Activated CD4-positive, alpha-beta T cell treated with anti-CD3 and anti-CD28 coated beads for 36 hours (primary cell): ENCODE results near the gene ABCF3. TPM values are rescaled to one million over a fixed set of nuclear protein-coding genes. Genes with fewer than 3 reads are reported as not detected.
"Not testable (repeated sequence)": the region's sequence is repeated elsewhere in the genome, so short reads cannot be mapped to it uniquely, and the experiment has no call there.

Experiments
- ATAC-seq: fragments of 200-7000 bp; cut with Tn5 transposase; one replicate; pipeline ENCODE4 v1.10.0; 2021; ENCODE audit warnings: mild to moderate bottlenecking, moderate library complexity
- CTCF ChIA-PET: fragments of 350-600 bp; sonication (Branson Sonifier 250); formaldehyde crosslinking; loops from one replicate; lab custom pipeline; 2021; ENCODE audit warnings: antibody characterized with exemption; lab: Charles Lee
- POLR2A ChIA-PET: fragments of 350-600 bp; sonication (Branson Sonifier 250); formaldehyde crosslinking; loops from one replicate; lab custom pipeline; 2021; ENCODE audit warnings: antibody characterized with exemption, inconsistent platforms; lab: Charles Lee
- DNase-seq: peaks from one replicate; pipeline ENCODE4 v3.0.0-alpha.2; 2020
- H3K27ac Mint-ChIP-seq: one replicate; pipeline ENCODE4 v1.8.0; 2021; ENCODE audit warnings: mixed read lengths
- H3K27me3 Mint-ChIP-seq: one replicate; pipeline ENCODE4 v1.8.0; 2021; ENCODE audit warnings: mixed read lengths
- H3K36me3 Mint-ChIP-seq: one replicate; pipeline ENCODE4 v1.8.0; 2021; ENCODE audit warnings: low read depth, mixed read lengths
- H3K4me1 Mint-ChIP-seq: one replicate; pipeline ENCODE4 v1.8.0; 2021; ENCODE audit warnings: mixed read lengths
- H3K4me3 Mint-ChIP-seq: one replicate; pipeline ENCODE4 v1.8.0; 2021; ENCODE audit warnings: mild to moderate bottlenecking, moderate library complexity, mixed read lengths
- H3K9me3 Mint-ChIP-seq: one replicate; pipeline ENCODE4 v1.8.0; 2021; ENCODE audit warnings: low read depth, mixed read lengths
- intact Hi-C, 2 experiments: fragments of 100-400 bp; cut with DNase I in 1 of 2; cut with micrococcal nuclease in 1 of 2; formaldehyde crosslinking; loops; one replicate each; pipeline versions ENCODE4 v1.14.2 to v1.15.1; 2022 to 2024; cut with DNase I, micrococcal nuclease
- total RNA-seq, 2 experiments: library from RNA; stranded (reverse); gene quantifications; one replicate each; pipeline ENCODE4 v1.2.3, GENCODE V29; 2021

Gene ABCF3, protein sequence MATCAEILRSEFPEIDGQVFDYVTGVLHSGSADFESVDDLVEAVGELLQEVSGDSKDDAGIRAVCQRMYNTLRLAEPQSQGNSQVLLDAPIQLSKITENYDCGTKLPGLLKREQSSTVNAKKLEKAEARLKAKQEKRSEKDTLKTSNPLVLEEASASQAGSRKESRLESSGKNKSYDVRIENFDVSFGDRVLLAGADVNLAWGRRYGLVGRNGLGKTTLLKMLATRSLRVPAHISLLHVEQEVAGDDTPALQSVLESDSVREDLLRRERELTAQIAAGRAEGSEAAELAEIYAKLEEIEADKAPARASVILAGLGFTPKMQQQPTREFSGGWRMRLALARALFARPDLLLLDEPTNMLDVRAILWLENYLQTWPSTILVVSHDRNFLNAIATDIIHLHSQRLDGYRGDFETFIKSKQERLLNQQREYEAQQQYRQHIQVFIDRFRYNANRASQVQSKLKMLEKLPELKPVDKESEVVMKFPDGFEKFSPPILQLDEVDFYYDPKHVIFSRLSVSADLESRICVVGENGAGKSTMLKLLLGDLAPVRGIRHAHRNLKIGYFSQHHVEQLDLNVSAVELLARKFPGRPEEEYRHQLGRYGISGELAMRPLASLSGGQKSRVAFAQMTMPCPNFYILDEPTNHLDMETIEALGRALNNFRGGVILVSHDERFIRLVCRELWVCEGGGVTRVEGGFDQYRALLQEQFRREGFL
- 10 to 100 TPM; 58.2 to 66.2 TPM for total RNA-seq

DNA sequence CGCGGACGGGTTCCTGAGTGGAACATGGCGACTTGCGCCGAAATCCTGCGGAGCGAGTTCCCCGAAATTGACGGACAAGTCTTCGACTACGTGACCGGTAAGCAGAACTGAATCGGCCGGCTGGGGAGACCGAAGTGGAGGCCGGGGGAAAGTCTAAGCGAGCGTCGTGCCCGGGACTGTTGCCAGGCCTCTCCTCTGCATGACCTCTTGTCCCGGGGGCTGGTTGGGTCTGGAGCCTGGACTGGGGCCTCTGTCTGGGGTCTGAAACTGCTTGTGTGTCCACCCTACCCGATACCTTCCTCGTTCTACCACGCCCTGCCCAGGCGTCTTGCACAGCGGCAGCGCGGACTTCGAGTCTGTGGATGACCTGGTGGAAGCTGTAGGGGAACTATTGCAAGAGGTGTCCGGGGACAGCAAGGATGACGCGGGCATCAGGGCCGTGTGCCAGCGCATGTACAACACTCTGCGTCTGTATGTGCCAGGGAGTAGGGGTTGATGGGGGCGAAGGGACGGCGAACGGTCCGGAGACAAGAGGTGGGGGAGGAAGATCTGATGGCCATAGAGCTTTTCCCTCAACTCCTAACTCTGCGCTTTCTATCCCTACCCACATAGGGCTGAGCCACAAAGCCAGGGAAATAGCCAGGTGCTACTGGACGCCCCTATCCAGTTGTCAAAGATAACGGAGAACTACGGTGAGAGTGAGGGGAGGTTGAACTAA, at the start of gene ABCF3:
Gene ABCF3 (plus strand): TSS at position 16 of the 718 bp plus-strand sequence. CDS start 9 bp downstream, at position 25.
- DNase-seq (peak; percentile 47), ATAC-seq (peak; percentile 25)
- H3K36me3 Mint-ChIP-seq = peaks cover 55% of the 10 kb centered on the region
- H3K27me3 Mint-ChIP-seq = no peaks in the 10 kb centered on the region
- peaks cover 32% of the 10 kb centered on the region for H3K4me1 Mint-ChIP-seq
- ChIA-PET CTCF (interaction anchor here (0.6 to 1.6 kb wide), 6 partner anchors 40 to 717 kb away, joined by 3 to 7 read pairs (median 4); partner anchors contain the start of gene EEF1AKMT4), POLR2A (interaction anchor here (0.5 to 0.7 kb wide), 4 partner anchors 9 to 112 kb away, joined by 3 to 5 read pairs (median 4); no protein-coding TSS in a partner anchor)
- peak within 1 kb of the TSS; percentile 93 for H3K27ac Mint-ChIP-seq
- peak within 1 kb of the TSS; percentile 99 for H3K4me3 Mint-ChIP-seq
- intact Hi-C loops = loop anchor here (1.0 to 10.0 kb wide), 13 partner anchors 12 to 1401 kb away; partner anchors contain the start of genes EEF1AKMT4 (in 2 of the 2), EIF2B5 (in 2 of the 2), AP2M1 (in 1 of the 2) and DVL3 (in 1 of the 2)
- no peaks in the 10 kb centered on the region for H3K9me3 Mint-ChIP-seq

DNA sequence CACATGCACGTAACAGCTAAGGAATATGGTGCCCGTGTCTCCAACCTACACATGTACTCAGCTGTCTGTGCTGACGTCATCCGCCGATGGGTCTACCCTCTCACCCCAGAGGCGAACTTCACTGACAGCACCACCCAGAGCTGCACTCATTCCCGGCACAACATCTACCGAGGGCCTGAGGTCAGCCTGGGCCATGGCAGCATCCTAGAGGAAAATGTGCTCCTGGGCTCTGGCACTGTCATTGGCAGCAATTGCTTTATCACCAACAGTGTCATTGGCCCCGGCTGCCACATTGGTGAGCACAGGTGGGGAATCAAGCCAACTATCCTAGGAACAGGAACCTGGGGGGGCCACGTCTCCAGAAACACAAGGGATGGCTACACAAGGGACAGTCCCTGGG, 45.6 kb upstream of the ABCF3 start:
- no peaks in the 10 kb centered on the region for H3K9me3 Mint-ChIP-seq
- intact Hi-C loops = loop anchor here in 1 of 2 experiments (1.0 kb wide), 1 partner anchor 47 kb away; no protein-coding TSS in a partner anchor
- H3K27me3 Mint-ChIP-seq = no peaks in the 10 kb centered on the region
- ChIA-PET POLR2A (no interaction called here), CTCF (no interaction called here)
- no peak for ATAC-seq
- no peak overlapping the region for H3K4me3 Mint-ChIP-seq
- peaks cover 57% of the 10 kb centered on the region for H3K36me3 Mint-ChIP-seq
- DNase-seq = no peak
- peaks cover 21% of the 10 kb centered on the region for H3K4me1 Mint-ChIP-seq
- no peak overlapping the region for H3K27ac Mint-ChIP-seq

GRCh38 chr3:184142199-184142598, 43.8 kb upstream of the ABCF3 start:
- no peak overlapping the region for H3K4me3 Mint-ChIP-seq
- CTCF ChIA-PET = no interaction called here

DNA sequence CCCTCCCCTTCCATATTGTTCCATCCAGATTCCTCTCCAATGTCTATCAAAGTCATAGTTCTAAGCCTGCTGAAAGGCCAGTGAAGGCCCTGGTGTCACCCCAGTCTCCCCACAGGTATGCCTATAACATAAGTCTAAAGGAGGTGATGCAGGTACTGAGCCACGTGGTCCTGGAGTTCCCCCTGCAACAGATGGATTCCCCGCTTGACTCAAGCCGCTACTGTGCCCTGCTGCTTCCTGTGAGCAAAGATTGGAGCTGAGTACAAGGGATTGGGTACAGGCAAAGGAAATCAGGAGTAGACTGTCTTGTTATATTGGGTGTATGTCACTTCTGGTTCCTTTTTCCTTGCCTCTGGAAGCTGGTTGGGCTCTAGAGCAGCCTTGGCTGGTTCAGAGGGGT, 42.7 kb upstream of the ABCF3 start:
- DNase-seq (no peak), ATAC-seq (no peak)
- no peaks in the 10 kb centered on the region for H3K9me3 Mint-ChIP-seq
- H3K27ac Mint-ChIP-seq = no peak overlapping the region
- no peaks in the 10 kb centered on the region for H3K4me1 Mint-ChIP-seq
- CTCF ChIA-PET = no interaction called here
- no peaks in the 10 kb centered on the region for H3K27me3 Mint-ChIP-seq
- POLR2A ChIA-PET = no interaction called here
- H3K4me3 Mint-ChIP-seq = no peak overlapping the region
- H3K36me3 Mint-ChIP-seq = peaks cover 49% of the 10 kb centered on the region
- intact Hi-C loops = no loop called here

More at GRCh38 chr3:184142199-184142598, 43.8 kb upstream of the ABCF3 start:
- peaks cover 8% of the 10 kb centered on the region for H3K4me1 Mint-ChIP-seq
- intact Hi-C loops = no loop called here
- no peak for ATAC-seq
- H3K36me3 Mint-ChIP-seq = peaks cover 57% of the 10 kb centered on the region
- H3K27ac Mint-ChIP-seq = no peak overlapping the region
- H3K9me3 Mint-ChIP-seq = no peaks in the 10 kb centered on the region
- no peaks in the 10 kb centered on the region for H3K27me3 Mint-ChIP-seq
- POLR2A ChIA-PET = no interaction called here
- DNase-seq = no peak

- POLR2A ChIA-PET = interaction anchor here (0.9 kb wide), 1 partner anchor 9 kb away, joined by 3 read pairs; no protein-coding TSS in a partner anchor
- no peak for DNase-seq
- H3K27me3 Mint-ChIP-seq = no peaks in the 10 kb centered on the region
- ATAC-seq = no peak
- H3K9me3 Mint-ChIP-seq = no peaks in the 10 kb centered on the region
- H3K27ac Mint-ChIP-seq = no peak overlapping the region
- peaks cover 49% of the 10 kb centered on the region for H3K36me3 Mint-ChIP-seq
- intact Hi-C loops = no loop called here
- no peaks in the 10 kb centered on the region for H3K4me1 Mint-ChIP-seq
- no peak overlapping the region for H3K4me3 Mint-ChIP-seq
- CTCF ChIA-PET = interaction anchor here (1.0 to 1.9 kb wide), 6 partner anchors 9 to 143 kb away, joined by 3 to 11 read pairs (median 5); partner anchors contain the start of genes EEF1AKMT4 and EIF2B5
Measured at GRCh38 chr3:184144505-184144904, 41.5 kb upstream of the ABCF3 start.

DNA sequence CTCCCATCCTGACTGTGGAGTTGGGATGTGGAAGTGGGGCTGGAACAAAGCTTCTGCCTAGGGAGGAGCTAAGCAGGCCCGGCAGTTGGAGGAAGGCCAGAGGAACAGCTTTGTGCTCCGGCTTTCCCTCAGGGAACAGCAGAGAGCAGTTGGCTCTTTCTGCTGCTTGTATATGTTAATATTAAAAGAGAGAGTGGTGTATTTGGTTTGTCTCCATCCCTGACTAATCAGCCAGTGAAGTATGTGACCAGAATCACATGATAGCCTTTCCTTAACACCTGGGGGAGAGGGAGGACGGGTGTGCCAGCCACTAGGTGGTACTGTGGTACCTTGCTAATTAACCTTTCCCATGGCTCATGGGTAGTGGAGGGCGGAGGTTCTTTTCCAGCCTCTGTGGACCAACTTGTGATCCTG, 40.9 kb upstream of the ABCF3 start:
- H3K4me1 Mint-ChIP-seq = no peaks in the 10 kb centered on the region
- ATAC-seq = peak; percentile 81
- DNase-seq = peak; percentile 59
- no peak overlapping the region for H3K27ac Mint-ChIP-seq
- CTCF ChIA-PET = interaction anchor here (0.6 to 1.9 kb wide), 12 partner anchors 9 to 378 kb away, joined by 3 to 11 read pairs (median 3); partner anchors contain the start of genes ABCF3, EEF1AKMT4 and EIF2B5
- peaks cover 47% of the 10 kb centered on the region for H3K36me3 Mint-ChIP-seq
- no peaks in the 10 kb centered on the region for H3K27me3 Mint-ChIP-seq
- POLR2A ChIA-PET = interaction anchor here (0.9 kb wide), 1 partner anchor 9 kb away, joined by 3 read pairs; no protein-coding TSS in a partner anchor
- intact Hi-C loops = loop anchor here in 1 of 2 experiments (1.0 kb wide), 1 partner anchor 144 kb away; no protein-coding TSS in a partner anchor
- H3K9me3 Mint-ChIP-seq = no peaks in the 10 kb centered on the region
- H3K4me3 Mint-ChIP-seq = no peak overlapping the region

DNA sequence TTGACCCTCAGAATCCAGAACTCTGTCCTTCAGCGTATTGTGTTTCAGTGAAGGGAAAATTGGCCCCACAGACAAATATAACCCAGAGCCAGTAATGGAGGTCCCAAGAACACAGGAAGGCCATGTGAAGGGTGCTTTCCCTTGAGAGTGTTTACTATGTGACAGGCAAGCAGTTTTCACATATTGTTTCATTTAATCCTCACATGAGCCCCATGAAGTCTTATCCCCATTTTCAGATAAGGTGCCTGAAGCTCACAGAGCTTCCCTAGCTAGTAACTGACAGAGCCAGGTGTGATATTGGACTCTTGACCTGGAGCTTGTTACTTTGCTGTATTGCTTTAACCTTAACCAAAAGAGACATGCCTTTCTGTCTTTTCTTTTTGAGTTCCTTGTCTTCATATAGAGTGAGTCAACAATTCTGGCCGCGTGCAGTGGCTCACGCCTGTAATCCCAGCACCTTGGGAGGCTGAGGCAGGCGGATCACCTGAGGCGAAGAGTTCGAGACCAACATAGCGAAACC, 40.2 kb upstream of the ABCF3 start:
- Mint-ChIP-seq H3K9me3 (no peaks in the 10 kb centered on the region), H3K27me3 (no peaks in the 10 kb centered on the region), H3K36me3 (peaks cover 43% of the 10 kb centered on the region), H3K4me3 (no peak overlapping the region), H3K27ac (no peak overlapping the region), H3K4me1 (no peaks in the 10 kb centered on the region)
- ATAC-seq (no peak), DNase-seq (no peak)
- CTCF ChIA-PET = interaction anchor here (0.6 to 1.9 kb wide), 9 partner anchors 10 to 379 kb away, joined by 3 to 11 read pairs (median 4); partner anchors contain the start of genes ABCF3 and EIF2B5
- intact Hi-C loops = loop anchor here in 1 of 2 experiments (1.0 kb wide), 1 partner anchor 143 kb away; no protein-coding TSS in a partner anchor
- POLR2A ChIA-PET = no interaction called here

DNA sequence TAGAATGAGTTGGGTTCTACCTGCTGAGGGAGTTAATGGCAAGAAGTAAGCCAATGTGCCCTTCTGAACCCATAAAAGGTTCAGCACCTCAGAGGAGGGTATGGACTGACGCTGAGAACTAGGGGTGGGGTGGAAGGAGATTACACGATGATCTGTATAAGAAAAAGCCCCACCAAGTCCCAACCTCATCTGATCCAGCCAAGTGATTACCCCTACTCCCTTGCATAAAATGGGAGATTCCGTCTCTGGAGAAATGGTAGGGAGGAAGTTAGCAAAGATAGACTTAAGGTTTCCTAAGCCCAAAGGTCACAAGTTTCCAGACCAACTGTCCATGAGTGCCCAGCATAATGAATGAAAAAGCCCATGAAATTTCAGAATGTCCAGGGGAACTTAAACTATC, 37.9 kb upstream of the ABCF3 start:
- no peak for ATAC-seq
- H3K4me1 Mint-ChIP-seq = no peaks in the 10 kb centered on the region
- ChIA-PET POLR2A (no interaction called here), CTCF (no interaction called here)
- intact Hi-C loops = no loop called here
- H3K36me3 Mint-ChIP-seq = peaks cover 23% of the 10 kb centered on the region
- no peak overlapping the region for H3K27ac Mint-ChIP-seq
- no peak overlapping the region for H3K4me3 Mint-ChIP-seq
- no peaks in the 10 kb centered on the region for H3K27me3 Mint-ChIP-seq
- DNase-seq = no peak
- H3K9me3 Mint-ChIP-seq = no peaks in the 10 kb centered on the region

DNA sequence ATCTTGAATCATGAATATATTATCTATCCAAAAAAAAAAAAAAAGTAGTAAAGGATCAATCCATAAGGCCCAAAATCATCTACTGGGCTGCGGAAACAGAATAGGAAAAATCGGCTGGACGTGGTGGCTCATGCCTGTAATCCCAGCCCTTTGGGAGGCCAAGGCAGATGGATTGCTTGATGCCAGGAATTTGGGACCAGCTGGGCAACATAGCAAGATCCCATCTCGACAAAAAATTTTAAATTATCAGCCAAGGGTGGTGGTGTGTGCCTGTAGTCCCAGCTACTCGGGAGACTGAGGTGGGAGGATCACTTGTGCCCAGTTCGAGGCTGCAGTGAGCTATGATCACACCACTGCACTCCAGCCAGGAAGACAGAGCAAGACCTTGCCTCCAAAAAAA, 36.9 kb upstream of the ABCF3 start:
- Mint-ChIP-seq H3K27me3 (no peaks in the 10 kb centered on the region), H3K9me3 (no peaks in the 10 kb centered on the region), H3K27ac (no peak overlapping the region), H3K4me3 (no peak overlapping the region), H3K36me3 (peaks cover 13% of the 10 kb centered on the region), H3K4me1 (peaks cover 2% of the 10 kb centered on the region)
- intact Hi-C loops = no loop called here
- ChIA-PET POLR2A (interaction anchor here (0.6 kb wide), 1 partner anchor 106 kb away, joined by 4 read pairs; no protein-coding TSS in a partner anchor), CTCF (interaction anchor here (0.7 kb wide), 2 partner anchors 101 to 254 kb away, joined by 3 to 4 read pairs; partner anchors contain the start of gene EEF1AKMT4)
- ATAC-seq (no peak), DNase-seq (no peak)

DNA sequence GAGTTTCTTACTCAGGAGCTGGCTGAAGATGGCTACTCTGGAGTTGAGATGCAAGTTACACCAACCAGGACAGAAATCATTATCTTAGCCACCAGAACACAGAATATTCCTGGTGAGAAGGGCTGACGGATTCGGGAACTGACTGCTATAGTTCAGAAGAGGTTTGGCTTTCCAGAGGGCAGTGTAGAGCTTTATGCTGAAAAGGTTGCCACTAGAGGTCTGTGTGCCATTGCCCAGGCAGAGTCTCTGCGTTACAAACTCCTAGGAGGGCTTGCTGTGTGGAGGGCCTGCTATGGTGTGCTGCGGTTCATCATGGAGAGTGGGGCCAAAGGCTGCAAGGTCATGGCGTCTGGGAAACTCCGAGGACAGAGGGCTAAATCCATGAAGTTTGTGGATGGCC, 36.2 kb upstream of the ABCF3 start:
- H3K9me3 Mint-ChIP-seq, DNase-seq, H3K27ac Mint-ChIP-seq, H3K4me1 Mint-ChIP-seq, CTCF ChIA-PET, H3K27me3 Mint-ChIP-seq, POLR2A ChIA-PET, H3K4me3 Mint-ChIP-seq, ATAC-seq, intact Hi-C loops: not testable (repeated sequence)
- peaks cover 12% of the 10 kb centered on the region for H3K36me3 Mint-ChIP-seq
